Fibroblast of gingiva (primary cell): ENCODE results near the gene GOLGA2.
"Not testable (repeated sequence)": the region's sequence is repeated elsewhere in the genome, so short reads cannot be mapped to it uniquely, and the experiment has no call there.

Source experiments
- DNase-seq: peaks from one replicate; pipeline ENCODE4 v3.0.0-alpha.2; 2011; ENCODE audit warnings: low read depth

Gene GOLGA2

DNA sequence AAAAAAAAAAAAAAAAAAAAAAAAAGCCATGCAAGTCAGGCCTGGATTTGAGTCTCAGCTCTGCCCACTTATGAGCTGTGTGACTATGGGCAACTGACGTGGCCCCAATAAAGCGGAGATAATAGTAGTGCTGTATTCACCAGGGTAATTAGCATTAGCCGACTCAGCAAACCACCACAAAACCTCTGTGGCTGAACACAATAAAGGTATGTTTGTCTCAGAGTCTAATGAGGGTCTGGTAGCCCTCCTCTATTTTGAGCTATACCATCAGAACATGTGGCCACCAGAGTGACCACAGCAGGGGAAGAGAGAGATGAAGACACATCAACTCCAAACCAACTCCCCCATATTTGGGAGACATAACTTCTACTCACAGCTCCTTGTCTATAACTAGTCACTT is 16.2 kb upstream of the GOLGA2 start:
- DNase-seq: no peak

DNA sequence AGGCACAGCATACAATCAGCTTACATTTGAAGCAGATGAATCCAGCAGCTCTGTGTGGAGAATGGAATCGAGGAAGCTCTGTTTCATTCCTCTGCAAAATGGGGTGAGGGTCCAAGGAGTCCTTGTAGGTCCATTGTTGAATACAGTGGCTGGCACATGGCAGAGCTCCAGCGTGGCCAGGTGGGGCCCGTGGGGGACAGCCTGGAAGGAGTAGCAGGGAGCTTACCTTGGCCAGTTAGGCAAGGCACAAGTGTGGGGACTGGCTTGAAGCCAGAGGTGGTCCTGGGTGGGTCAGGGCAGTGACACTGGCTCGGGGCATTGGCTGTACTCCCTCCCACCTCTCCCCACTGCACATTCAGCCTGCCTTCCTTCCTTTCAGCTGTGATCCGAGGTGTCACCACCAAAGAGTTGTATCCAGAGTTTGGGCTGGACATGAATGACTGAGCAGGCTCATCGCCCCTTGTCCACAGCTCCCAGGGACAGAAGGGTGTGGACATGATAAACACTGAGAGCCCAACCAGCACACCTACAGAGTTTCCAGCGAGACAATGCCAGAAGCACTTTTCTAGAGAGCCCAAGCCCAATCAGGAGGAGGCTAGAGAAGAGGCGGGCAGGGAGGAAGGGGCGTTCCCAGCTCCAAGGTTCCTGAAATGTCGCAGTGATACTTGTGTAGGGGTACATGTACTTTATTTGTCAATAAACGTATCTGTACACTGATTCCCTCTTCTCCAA is 12.6 kb upstream of the GOLGA2 start:
- DNase-seq: no peak

DNA sequence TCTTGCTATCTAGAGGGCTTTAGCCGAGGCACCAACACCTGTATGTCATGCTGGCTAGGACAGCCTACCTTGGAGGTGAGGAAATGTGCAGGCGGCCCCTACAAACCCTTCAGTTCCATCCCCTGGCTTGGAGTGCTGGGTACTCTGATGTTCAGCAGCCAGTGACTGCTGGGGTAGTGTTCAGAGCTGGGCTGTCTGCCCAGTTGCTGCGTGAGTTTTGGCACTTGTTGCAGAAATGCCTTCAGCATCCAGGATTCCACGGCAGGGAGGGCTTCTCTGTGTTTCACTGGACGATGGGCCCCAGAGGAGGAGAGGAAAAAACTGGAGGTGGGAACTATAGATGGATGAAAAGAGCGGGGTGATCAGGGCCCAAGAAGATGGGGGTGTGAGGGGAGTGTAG is 10.6 kb upstream of the GOLGA2 start:
- peak; percentile 20 for DNase-seq

DNA sequence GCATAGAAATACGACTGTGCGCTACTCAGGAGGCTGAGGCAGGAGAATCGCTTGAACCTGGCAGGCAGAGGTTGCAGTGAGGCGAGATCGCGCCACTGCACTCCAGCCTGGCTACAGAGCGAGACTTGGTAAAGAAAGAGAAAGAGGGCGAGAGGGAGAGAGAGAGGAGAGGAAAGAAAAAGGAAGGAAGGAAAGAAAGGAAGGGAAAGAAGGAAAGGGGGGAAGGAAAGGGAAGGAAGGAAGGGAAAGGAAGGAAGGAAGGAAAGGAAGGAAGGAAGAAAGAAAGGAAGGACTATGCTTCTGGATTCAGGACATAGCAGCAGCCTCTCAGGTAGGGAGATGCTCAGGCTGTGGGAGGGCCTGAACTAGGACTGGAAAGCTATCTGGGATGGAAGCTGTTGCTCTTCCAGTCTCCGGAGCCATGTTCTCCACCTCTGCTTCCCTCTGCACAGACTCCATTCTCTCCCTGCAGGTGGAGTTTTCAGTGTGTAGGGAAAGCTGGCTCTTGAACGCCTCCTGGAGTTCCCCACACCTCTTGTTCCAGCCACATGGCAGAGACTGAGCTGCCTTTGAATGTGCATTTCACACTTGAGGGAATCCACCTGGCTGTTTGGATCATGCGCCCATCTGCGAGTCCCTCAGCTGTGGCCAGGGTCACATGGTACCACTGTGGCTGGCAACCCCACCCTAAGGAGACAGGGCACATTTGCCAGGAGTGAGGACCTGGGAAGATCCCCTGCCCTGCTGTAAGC is 9.4 kb upstream of the GOLGA2 start:
- DNase-seq: no peak

DNA sequence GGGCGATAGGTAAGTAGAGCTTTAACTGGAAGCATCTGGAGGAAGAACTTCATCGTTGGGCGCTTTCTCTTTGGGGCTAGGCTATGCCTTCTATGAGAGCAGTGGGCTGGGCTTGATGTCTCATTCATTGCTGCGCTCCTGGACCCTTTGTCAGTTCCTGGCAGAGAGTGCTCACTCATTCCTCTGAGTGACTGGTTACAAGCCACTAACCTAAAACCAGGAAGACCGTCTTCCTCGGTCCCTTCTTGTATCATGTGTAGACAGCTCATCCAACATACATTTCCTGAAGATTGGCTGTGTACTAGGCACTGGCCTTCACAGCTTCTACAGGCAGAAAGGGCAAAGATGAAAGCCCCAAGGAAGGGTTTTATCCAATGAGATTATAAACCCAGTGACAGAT is 6.7 kb upstream of the GOLGA2 start:
- no peak for DNase-seq

DNA sequence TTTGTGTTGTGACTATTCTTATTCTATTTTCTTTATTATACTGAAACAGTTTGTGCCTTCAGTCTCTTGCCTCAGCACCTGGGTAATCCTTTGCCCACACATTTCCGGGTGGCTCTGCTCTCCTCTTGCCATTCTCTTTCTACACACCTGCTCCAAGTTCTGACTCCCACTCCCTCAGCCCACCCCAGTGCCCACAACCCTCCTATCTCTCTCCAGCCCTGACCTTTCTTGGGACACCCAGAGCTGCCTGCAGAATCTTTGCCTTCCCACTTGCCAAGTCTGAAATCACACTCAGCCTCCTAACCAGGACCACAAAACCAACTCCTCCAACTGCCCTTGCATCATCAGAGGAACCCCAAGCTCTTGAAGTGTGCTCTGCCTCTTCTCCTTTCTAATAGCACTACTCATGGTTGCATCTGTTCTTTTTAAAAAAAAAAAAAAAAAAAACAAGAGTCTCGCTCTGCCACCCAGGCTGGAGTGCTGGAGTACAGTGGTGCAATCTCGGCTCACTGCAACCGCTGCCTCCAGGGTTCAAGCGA is 4.3 kb upstream of the GOLGA2 start:
- no peak for DNase-seq

DNA sequence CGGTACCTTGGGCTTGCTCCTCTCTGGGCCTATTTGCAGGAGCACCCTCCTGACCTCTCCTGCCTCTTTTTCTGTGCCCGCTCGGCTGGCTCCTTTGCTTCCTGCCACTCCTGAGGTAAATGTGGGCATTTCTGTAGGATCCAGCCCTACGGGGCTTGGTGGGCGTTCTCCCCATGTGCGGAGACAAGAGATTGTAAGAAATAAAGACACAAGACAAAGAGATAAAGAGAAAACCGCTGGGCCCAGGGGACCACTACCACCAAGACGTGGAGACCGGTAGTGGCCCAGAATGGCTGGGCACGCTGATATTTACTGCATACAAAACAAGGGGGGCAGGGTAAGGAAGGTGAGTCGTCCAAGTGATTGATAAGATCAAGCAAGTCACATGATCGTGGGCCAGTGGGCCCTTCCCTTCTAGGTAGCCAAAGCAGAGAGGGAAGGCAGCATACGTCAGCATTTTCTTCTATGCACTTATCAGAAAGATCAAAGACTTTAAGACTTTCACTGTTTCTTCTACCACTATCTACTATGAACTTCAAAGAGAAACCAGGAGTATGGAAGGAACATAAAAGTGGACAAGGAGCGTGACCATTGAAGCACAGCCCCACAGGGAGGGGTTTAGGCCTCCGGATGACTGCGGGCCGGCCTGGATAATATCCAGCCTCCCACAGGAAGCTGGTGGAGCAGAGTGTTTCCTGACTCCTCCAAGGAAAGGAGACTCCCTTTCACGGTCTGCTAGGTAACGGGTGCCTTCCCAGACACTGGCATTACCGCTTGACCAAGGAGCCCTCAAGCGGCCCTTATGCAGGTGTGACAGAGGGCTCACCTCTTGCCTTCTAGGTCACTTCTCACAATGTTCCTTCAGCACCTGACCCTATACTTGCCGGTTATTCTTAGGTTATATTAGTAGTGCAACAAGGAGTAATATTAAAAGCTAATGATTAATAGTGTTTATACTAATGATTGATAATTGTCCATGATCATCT is 3.6 kb upstream of the GOLGA2 start:
- DNase-seq: not testable (repeated sequence)

DNA sequence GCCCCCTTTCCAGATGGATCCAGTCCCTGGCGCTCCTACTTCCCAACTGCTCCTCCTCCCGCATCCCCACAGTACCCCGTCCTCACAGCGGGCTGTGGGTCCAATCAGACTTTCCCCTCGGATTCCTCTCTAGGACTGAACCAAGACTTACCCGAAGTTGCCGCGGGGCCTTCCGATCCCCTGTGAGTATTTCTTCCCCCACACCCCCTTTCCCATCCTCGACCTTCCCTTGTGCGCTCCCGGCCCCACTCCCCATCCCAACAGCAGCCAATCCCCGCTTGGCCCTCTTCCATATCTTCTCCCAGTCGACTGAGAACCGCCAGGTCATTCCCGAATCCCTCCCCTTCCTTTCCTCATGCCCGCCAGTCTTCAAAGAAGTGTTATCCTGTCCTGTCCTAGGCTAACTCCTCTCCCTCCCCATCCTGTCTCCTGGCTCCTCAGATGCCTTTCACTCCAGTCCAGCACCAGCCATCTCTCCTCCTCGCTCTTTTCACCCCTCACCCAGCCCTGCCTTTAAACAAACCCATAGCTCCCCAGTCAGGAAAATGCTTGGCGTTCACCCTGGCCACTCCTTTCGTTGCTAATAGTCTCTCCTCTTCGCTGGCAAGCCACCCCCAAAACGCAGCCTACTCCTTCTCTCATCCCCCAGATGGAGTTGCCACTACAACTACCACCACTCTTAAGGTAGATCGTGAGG is 915 bp upstream of the GOLGA2 start:
- DNase-seq: peak; percentile 20

DNA sequence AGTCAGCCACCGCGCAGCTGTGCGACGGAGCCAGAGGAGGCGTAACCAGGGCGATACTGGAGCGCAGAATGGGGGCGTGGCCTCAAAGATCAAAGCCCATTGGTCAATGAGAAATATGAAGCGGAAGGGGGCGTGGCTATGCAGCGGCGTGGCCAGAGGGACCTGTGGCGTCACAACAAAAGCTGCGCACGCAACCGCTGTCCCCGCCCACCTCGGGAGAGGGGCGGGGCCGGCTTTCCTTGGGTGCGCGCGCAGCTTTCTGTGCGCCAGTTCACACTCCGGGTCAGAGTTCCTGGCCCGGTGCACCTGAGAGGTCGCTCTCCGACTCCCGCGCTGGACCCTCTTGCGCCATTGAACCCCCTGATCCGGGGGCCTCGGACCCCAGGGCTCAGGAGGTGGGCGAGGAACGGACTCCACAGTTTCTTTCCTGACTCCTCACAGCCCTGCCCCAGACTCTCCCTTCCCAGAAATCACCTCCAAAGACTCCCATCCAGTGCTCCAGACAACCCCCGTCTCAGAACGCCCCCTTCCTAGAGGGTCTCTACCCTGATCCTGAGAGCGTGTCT is 284 bp upstream of the GOLGA2 start, which contains the start of gene SWI5:
Gene SWI5, plus strand, starts transcription at position 269 of the 566 bp plus-strand sequence.
- peak; percentile 99 for DNase-seq

DNA sequence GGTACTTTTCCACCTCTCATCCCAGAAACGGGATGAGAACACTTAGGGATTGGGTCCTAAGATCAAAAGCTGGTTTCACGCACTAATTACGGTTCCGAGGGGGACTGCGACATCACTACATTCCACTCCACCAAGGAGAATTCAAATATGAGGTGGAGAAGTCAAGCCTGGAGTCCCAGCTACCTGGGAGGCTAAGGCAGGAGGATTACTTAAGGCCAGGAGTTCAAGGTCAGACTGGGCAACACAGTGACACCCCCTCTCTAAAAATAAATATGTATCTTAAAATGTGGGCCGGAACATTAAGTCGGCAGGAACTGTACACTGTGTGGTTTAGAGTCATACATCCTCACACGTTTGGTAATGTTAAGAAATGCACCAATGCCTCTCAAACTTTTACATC is 1.6 kb downstream of the GOLGA2 start:
- no peak for DNase-seq

DNA sequence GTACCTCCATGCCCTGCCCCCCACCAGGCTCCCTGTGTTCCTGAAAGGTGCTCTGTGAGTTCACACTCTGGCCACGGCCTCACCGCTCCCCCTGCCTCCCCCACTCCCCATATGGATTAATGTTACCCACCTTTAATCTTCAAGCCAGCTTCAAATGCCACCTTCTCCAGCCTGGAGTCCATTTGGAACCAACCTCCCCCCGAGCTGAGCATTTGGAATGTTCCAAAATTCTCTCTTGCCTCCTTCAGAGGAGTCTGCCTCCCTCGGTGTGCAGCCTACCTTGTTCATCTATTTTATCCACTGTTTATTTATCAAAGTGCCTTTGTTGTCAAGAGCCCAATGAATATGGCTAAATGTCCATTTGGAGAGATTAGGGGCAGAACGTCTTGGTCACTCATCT is 4.3 kb downstream of the GOLGA2 start:
- no peak for DNase-seq

DNA sequence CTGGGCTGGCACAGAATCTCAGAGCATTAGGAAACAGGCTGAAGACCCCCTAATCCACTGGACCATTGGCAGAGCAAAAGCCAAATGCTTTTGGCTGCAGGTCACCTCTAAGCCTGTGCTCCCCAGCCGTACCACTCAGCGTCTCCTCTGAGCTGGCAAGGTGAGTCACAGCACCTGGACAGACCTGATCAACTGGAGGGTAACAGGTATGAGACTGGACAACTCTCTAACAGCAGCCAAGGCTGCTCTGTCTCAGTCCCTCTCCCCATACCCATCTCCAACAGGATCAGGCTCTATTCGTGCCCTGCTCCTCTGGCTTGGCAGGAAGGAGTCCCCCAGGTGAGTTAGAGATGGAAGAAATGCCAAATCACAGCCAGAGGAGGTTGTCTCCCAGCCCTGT is 4.7 kb downstream of the GOLGA2 start:
- no peak for DNase-seq

DNA sequence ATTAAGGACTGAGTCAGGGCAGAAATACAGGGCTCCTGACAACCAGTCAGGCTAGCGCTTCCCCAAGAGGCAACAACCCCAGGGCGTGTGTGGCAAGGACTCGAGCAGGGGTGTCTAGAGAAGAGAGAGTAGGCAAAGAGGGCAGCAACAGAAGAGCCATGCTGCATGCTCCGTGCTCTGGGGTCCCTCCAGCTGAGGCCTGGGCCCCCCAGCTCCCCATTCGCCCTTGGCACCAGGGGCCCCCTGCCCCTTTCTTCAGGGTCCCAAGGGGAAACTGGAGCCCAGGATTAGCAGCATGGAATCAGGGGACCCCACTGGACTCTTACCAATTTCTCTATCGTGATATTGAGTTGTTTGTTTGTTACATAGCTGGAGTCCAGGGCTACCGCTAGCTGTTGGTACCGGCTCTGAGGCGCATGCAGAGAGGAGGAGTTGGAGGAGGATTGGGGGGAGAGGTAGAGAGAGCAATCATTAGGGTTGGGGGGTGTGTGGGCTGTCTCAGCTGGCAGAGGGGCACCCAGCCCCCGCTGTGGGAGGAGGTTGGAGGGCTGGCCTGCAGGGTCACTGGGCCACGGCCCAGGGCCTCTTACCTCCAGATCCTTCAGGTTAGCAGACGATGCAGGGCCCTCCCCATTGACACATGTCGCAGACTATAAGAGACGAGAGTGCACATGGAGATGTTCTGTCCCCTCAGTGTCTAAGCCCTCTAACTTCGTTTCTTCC is 8.8 kb downstream of the GOLGA2 start:
- no peak for DNase-seq

DNA sequence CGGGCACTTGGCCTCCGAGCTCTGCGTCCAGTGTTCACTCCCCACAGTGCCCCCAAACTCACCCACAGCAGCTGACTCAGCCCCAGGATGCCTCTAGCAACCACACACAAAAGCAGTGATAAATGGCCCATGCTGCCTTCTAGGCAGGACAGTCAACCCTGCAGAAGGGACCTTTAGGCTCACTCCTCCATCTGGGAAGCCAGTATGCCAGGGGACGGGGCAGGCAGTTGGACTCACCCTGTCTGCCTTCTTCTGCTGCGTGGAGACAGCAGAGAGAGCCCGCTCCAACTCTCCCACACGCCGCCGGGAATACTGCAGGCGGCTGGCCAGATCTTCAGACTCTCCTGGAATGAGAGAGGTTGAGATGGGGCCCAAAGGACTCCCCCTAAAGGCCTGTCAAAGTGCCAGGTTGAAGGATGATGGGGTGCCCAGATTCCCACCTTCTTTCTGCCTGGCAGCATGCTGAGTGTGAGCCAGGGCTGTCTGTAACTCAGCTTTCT is 10.4 kb downstream of the GOLGA2 start:
- no peak for DNase-seq

DNA sequence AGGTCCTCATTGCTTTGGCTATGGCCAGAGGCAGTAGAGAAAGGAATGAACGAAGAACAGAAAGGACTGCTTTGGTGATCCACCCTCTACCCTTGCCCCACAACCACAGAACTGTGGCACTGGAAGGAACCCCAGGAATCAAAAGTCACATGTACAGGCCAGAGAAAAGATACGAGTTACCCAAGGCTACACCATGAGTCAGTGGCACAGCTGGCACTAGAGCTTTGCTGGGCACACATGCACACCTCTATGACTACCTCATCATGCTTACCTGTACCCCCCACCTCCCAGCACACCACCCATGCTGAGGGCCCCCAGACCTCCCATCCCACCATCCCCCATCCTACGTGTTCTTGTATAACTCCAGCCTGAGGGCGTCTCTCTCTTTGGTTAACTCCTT is 13.1 kb downstream of the GOLGA2 start:
- DNase-seq: no peak

DNA sequence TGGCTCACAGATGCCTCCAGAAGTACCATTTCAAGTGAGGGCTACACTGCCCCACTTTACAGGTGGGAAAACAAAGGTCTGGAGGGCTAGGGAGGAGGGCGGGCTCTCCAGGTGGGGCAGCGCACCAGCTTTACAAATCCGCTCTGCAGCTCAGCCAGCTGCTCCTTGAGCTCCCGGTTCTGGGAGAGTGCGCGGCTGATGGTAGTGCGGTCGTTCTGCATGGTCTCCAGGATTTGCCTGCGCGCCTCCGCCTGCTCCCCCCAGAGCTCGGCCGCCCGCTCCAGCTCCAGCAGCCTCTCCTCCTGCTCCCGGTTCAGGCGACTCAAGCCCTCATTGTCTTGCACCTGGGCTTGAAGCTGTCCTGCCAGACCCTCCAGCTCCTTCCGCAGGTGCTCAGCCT is 15.5 kb downstream of the GOLGA2 start:
- DNase-seq: no peak

DNA sequence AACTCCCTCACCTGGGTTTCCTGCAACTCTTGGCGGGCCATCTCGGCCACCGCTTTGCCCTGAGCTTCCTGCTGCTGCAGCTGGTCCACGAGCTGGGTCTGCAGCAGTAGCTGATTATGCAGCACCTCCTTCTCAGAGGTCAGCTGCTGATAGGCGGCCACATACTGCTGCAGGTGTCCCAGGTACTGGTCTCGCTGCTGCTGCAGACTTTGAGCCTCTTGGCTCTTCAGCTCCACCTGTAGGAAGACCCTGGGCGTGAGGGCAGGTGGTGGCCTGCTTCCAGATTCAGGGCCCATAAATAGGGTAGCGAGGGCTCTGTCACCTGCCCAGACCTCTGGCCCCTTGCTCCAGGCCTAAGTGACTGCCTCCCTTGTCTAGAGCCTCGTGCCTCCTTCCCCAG is 16.7 kb downstream of the GOLGA2 start:
- DNase-seq: no peak

DNA sequence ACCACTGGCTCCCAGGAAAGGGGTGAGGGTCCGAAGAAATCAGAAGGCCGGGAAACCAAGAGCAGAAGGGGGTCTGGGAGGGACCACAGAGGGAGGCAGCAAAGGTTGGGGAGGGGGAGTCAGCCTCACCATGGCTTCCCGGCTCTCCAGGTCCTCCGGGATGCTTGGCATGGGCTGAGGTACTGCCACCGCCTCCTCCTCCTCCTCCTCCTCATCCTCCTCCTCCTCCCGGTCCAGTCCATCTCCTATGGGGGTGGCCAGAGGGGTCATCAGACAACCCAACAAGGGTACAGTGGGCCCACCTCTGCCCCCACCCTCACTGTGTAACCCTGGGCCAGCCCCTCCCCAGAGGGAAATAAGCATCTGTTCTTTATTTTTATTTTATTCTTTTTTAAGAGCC is 17.5 kb downstream of the GOLGA2 start:
- no peak for DNase-seq

DNA sequence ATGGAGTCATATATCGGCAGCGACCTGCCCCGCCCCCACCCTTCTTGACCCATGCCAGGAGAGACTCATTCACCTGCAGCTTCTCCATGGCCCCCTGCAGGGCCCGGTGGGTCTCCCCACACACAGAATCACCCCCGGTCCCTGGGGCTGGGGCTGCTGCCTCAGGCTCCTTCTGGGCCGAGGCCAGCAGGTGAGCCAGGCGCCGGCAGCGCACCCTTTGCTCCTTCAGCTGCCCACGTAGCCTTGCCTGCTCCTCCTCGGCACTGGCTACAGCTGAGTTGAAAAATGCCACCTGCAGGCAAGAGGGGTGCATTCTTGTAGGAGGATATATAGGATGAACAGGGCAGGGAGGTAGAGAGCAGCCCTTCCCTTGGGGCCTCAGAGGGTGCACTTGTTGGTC is 17.9 kb downstream of the GOLGA2 start:
- DNase-seq: no peak

DNA sequence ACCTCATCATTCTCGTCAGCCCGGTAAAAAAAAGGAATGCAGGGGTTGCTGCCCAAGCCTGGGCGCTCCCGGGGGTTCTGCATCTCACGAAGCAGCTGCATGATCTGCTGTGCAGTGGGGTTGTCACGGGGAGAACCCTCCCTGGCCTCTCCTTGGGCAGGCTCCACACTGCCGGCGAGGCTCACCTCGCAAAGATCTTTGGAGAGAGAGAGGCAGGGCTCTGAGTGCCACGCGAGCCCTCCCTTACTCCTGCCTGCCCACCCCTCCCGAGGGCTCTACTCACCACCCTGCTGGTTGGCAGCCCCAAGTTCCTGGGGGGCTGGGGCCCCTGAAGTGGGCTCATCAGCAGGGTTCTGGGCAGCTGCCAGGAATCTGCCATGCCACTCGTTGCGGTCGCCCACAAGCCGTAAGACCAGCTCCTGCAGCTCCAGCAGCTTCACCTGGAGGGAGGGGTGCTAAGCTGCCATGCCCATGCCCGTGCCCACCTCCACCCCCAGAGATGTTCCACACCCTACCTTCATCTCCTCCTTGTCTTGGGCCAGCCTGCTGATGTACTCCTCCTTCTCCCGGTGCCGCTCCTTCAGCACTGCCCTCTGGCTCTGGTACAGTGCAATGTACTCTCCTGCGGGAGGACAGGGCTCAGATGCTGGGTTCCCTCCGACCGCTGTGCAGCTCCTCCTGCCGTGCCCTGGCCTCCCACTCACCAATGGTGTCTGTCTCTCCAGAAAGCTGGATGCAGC is 18.6 kb downstream of the GOLGA2 start:
- DNase-seq: no peak
